ENCODE measurements around the gene KCNC2.

The KCNC2 gene

GRCh38 chr12:75042125-75042524 lies 167.5 kb downstream of the KCNC2 start:
- no peak for DNase-seq (ENCODE audit: low spot score)
- H3K4me3 ChIP-seq: no peak overlapping the region
- no peak overlapping the region for H3K27ac ChIP-seq
- no peak for TF ChIP-seq CTCF (IDR thresholded peaks at IDR 0.05)

- no peak overlapping the region for H3K27ac ChIP-seq
- TF ChIP-seq CTCF (IDR thresholded peaks at IDR 0.05): no peak
- DNase-seq (ENCODE audit: low spot score): no peak
- H3K4me3 ChIP-seq: no peak overlapping the region
Measured at GRCh38 chr12:75041472-75041871, 168.2 kb downstream of the KCNC2 start.

GRCh38 chr12:75020068-75020557 lies 189.5 kb downstream of the KCNC2 start:
- no peak overlapping the region for H3K27ac ChIP-seq
- no peak for DNase-seq (ENCODE audit: low spot score)
- no peak overlapping the region for H3K4me3 ChIP-seq
- TF ChIP-seq CTCF (IDR thresholded peaks at IDR 0.05): no peak

GRCh38 chr12:75011120-75011519 lies 198.5 kb downstream of the KCNC2 start:
- Histone ChIP-seq H3K27ac (no peak overlapping the region), H3K4me3 (no peak overlapping the region)
- DNase-seq (ENCODE audit: low spot score): no peak
- TF ChIP-seq CTCF (IDR thresholded peaks at IDR 0.05): no peak

- no peak for TF ChIP-seq CTCF (IDR thresholded peaks at IDR 0.05)
- no peak overlapping the region for H3K4me3 ChIP-seq
- no peak for DNase-seq (ENCODE audit: low spot score)
- H3K27ac ChIP-seq: no peak overlapping the region
Measured at GRCh38 chr12:75007133-75007532, 202.5 kb downstream of the KCNC2 start.

GRCh38 chr12:75000120-75000519 lies 209.5 kb downstream of the KCNC2 start:
- H3K27ac ChIP-seq: no peak overlapping the region
- no peak for TF ChIP-seq CTCF (IDR thresholded peaks at IDR 0.05)
- no peak overlapping the region for H3K4me3 ChIP-seq
- no peak for DNase-seq (ENCODE audit: low spot score)

GRCh38 chr12:74999474-74999873 lies 210.2 kb downstream of the KCNC2 start:
- no peak overlapping the region for H3K4me3 ChIP-seq
- DNase-seq (ENCODE audit: low spot score): no peak

More at GRCh38 chr12:74999474-74999873, 210.2 kb downstream of the KCNC2 start:
- no peak for TF ChIP-seq CTCF (IDR thresholded peaks at IDR 0.05)
- no peak overlapping the region for H3K27ac ChIP-seq
